ENCODE measurements around the gene C2CD2.

- no peak for TF ChIP-seq CTCF (IDR thresholded peaks at IDR 0.05; ENCODE audit: poor library complexity)
- no peak for TF ChIP-seq EZH2 (IDR thresholded peaks at IDR 0.05; ENCODE audit: borderline replicate concordance)
- TF ChIP-seq EZH2phosphoT487 (IDR thresholded peaks at IDR 0.05; ENCODE audit: low read depth, severe bottlenecking, unreplicated experiment): no peak
These were observed 75.7 kb downstream of the C2CD2 start for GRCh38 chr21:41877901-41878830.
